ENCODE data around the gene RFPL2.

- TF ChIP-seq CTCF (IDR thresholded peaks at IDR 0.05) (no peak), POLR2A (IDR thresholded peaks at IDR 0.05) (no peak), POLR2AphosphoS5 (IDR thresholded peaks at IDR 0.05) (no peak)
Measured at GRCh38 chr22:32233091-32233490, 28.2 kb upstream of the RFPL2 start.

Measured in prostate gland (tissue), 2 donors.